ENCODE data around the gene CDK2AP2.
"Not testable (repeated sequence)": the region's sequence is repeated elsewhere in the genome, so short reads cannot be mapped to it uniquely, and the experiment has no call there.

Gene CDK2AP2

DNA sequence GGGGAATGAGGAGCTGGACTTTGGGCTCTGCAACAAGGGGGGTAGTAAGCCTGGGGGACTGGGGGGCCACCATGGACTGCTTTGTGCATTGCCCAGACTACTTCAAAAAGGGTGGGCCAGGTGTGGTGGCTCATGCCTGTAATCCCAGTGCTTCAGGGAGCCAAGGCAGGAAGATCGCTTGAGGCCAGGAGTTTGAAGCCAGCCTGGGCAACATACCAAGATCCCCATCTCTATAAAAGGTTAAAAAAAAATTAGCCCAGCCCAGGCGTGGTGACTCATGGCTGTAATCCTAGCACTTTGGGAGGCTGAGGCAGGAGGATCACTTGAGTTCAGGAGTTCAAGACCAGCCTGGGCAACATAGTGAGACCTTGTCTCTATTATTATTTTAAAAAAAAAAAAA, 42.4 kb downstream of the CDK2AP2 start:
- not testable (repeated sequence) for DNase-seq

- DNase-seq, result no peak
Measured at GRCh38 chr11:67465189-67465510, 42.8 kb downstream of the CDK2AP2 start.

GRCh38 chr11:67464411-67465188, 43.4 kb downstream of the CDK2AP2 start:
- DNase-seq, result peak; percentile 46

- DNase-seq, result no peak
Measured at GRCh38 chr11:67463680-67464410, 44.1 kb downstream of the CDK2AP2 start.

- no peak for DNase-seq
Measured at GRCh38 chr11:67463186-67463585, 44.8 kb downstream of the CDK2AP2 start.

DNA sequence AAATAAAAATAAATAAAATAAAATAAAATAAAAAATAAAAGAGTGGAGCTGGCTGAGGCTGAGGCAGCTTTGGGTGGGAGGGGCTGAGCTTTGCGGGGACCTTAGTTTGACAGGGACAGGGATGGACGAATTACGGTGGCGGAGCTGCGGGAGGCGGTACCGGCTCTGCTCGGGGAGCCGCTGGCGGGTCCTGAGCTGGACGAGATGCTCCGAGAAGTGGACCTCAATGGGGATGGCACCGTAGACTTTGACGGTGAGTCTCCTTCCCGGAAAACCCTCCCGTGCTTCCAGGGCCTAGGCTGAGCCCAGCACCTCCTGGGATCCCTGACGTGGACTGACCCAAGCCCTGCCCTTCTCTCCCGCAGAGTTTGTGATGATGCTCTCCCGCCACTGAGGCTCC, 49.7 kb downstream of the CDK2AP2 start:
- DNase-seq, result no peak

- no peak for DNase-seq
Measured at GRCh38 chr11:67457453-67457852, 50.5 kb downstream of the CDK2AP2 start.
